MM.1S (cell line): ENCODE data around the gene PLEKHA5.

ENCODE experiments used
- DNase-seq: peaks from one replicate; pipeline ENCODE4 v3.0.0-alpha.2; 2015
- H2AFZ ChIP-seq: fragments of 300-600 bp; sonication (generic); 2 replicates; pipeline ENCODE4 v1.6.0; 2016; ENCODE audit warnings: antibody characterized with exemption, low read length
- H3F3A ChIP-seq: fragments of 300-600 bp; sonication (generic); 2 replicates; pipeline ENCODE4 v1.6.1; 2016; ENCODE audit warnings: mild to moderate bottlenecking, antibody characterized with exemption, low read length, moderate library complexity, mixed read lengths; ENCODE audit not compliant: insufficient read depth
- H3K27ac ChIP-seq: fragments of 300-600 bp; sonication (generic); 2 replicates; pipeline ENCODE4 v1.5.1; 2016; ENCODE audit warnings: mild to moderate bottlenecking, low read length
- H3K27me3 ChIP-seq: fragments of 300-600 bp; sonication (generic); replicated peaks from 2 replicates; pipeline ENCODE4 v1.6.0; 2016; ENCODE audit warnings: low read length; ENCODE audit not compliant: insufficient read depth
- H3K36me3 ChIP-seq: fragments of 300-600 bp; sonication (generic); replicated peaks from 2 replicates; pipeline ENCODE4 v1.6.1; 2016; ENCODE audit warnings: mild to moderate bottlenecking, low read length, mixed read lengths; ENCODE audit not compliant: insufficient read depth
- H3K4me1 ChIP-seq: fragments of 300-600 bp; sonication (generic); 2 replicates; pipeline ENCODE4 v1.6.1; 2016; ENCODE audit warnings: low read length, mixed read lengths
- H3K4me2 ChIP-seq: fragments of 300-600 bp; sonication (generic); 2 replicates; pipeline ENCODE4 v1.6.0; 2016; ENCODE audit warnings: low read depth, low read length
- H3K4me3 ChIP-seq: fragments of 300-600 bp; sonication (generic); 2 replicates; pipeline ENCODE4 v1.5.1; 2016; ENCODE audit warnings: low read length, mixed read lengths
- H3K79me2 ChIP-seq: fragments of 300-600 bp; sonication (generic); 2 replicates; pipeline ENCODE4 v1.6.1; 2016; ENCODE audit warnings: mixed run types, low read length, mixed read lengths
- H3K9ac ChIP-seq: fragments of 300-600 bp; sonication (generic); 2 replicates; pipeline ENCODE4 v1.6.1; 2016; ENCODE audit warnings: low read length, mixed read lengths
- H3K9me2 ChIP-seq: fragments of 300-600 bp; sonication (generic); replicated peaks from 2 replicates; pipeline ENCODE4 v1.6.1; 2016; ENCODE audit warnings: mild to moderate bottlenecking, low read length, mixed read lengths; ENCODE audit not compliant: insufficient read depth
- H3K9me3 ChIP-seq: fragments of 300-600 bp; sonication (generic); replicated peaks from 2 replicates; pipeline ENCODE4 v1.6.1; 2016; ENCODE audit warnings: mild to moderate bottlenecking, low read length, mixed read lengths; ENCODE audit not compliant: insufficient read depth
- H4K20me1 ChIP-seq: fragments of 300-600 bp; sonication (generic); 2 replicates; pipeline ENCODE4 v1.6.1; 2016; ENCODE audit warnings: mild to moderate bottlenecking, low read length, moderate library complexity, mixed read lengths; ENCODE audit not compliant: insufficient read depth
- CTCF ChIP-seq: fragments of 300-600 bp; sonication (generic); IDR thresholded peaks from 2 replicates; pipeline ENCODE4 v1.5.1; 2016; ENCODE audit warnings: antibody characterized with exemption, low read length, mixed read lengths
- EZH2 ChIP-seq: fragments of 300-600 bp; sonication (generic); optimal IDR thresholded peaks from 2 replicates; pipeline ENCODE3; 2017; ENCODE audit warnings: low read depth, mild to moderate bottlenecking, antibody characterized with exemption, low read length, mixed read lengths
- EZH2phosphoT487 ChIP-seq: fragments of 300-600 bp; sonication (generic); IDR thresholded peaks from 2 replicates; pipeline ENCODE4 v1.6.1; 2018; ENCODE audit warnings: antibody characterized with exemption, low read length

The PLEKHA5 gene

GRCh38 chr12:19208456-19208855, 78.9 kb downstream of the PLEKHA5 start:
- Histone ChIP-seq H3K4me1 (no peaks in the 10 kb centered on the region), H3K9me3 (no peaks in the 10 kb centered on the region), H3K79me2 (no peaks in the 10 kb centered on the region), H3K27ac (no peak overlapping the region), H4K20me1 (no peaks in the 10 kb centered on the region), H3F3A (no peaks in the 10 kb centered on the region), H3K36me3 (no peaks in the 10 kb centered on the region), H3K4me3 (no peak overlapping the region), H2AFZ (no peak overlapping the region), H3K9me2 (no peaks in the 10 kb centered on the region), H3K4me2 (no peak overlapping the region), H3K9ac (no peak overlapping the region), H3K27me3 (no peaks in the 10 kb centered on the region)
- DNase-seq, result no peak
- no peak for TF ChIP-seq EZH2
- TF ChIP-seq CTCF, result no peak
- no peak for TF ChIP-seq EZH2phosphoT487

GRCh38 chr12:19209661-19210060, 80.1 kb downstream of the PLEKHA5 start:
- Histone ChIP-seq H3F3A (peaks cover 3% of the 10 kb centered on the region; the same call in 1 of the 2 replicates), H3K4me3 (no peak overlapping the region), H4K20me1 (no peaks in the 10 kb centered on the region), H3K4me2 (no peak overlapping the region), H3K27ac (no peak overlapping the region), H3K9me2 (no peaks in the 10 kb centered on the region), H3K27me3 (no peaks in the 10 kb centered on the region), H3K4me1 (peaks cover 7% of the 10 kb centered on the region), H3K79me2 (no peaks in the 10 kb centered on the region), H3K9ac (no peak overlapping the region), H2AFZ (no peak overlapping the region), H3K9me3 (no peaks in the 10 kb centered on the region), H3K36me3 (no peaks in the 10 kb centered on the region)
- DNase-seq, result no peak
- TF ChIP-seq EZH2phosphoT487 (no peak), EZH2 (no peak)

GRCh38 chr12:19211802-19212201, 82.3 kb downstream of the PLEKHA5 start:
- no peak overlapping the region for H3K9ac ChIP-seq
- H4K20me1 ChIP-seq, result no peaks in the 10 kb centered on the region
- no peaks in the 10 kb centered on the region for H3K9me3 ChIP-seq
- H2AFZ ChIP-seq, result no peak overlapping the region
- peaks cover 7% of the 10 kb centered on the region for H3K4me1 ChIP-seq
- no peaks in the 10 kb centered on the region for H3K9me2 ChIP-seq
- H3K4me2 ChIP-seq, result no peak overlapping the region
- no peak for DNase-seq
- no peaks in the 10 kb centered on the region for H3K27me3 ChIP-seq
- H3K27ac ChIP-seq, result no peak overlapping the region
- H3K4me3 ChIP-seq, result no peak overlapping the region
- TF ChIP-seq EZH2phosphoT487, result no peak
- TF ChIP-seq EZH2, result no peak
- no peak for TF ChIP-seq CTCF
- no peaks in the 10 kb centered on the region for H3K79me2 ChIP-seq
- H3K36me3 ChIP-seq, result no peaks in the 10 kb centered on the region
- peaks cover 3% of the 10 kb centered on the region; the same call in 1 of the 2 replicates for H3F3A ChIP-seq

GRCh38 chr12:19212245-19212644, 82.7 kb downstream of the PLEKHA5 start:
- no peaks in the 10 kb centered on the region for H3K9me2 ChIP-seq
- H3K4me1 ChIP-seq, result peaks cover 7% of the 10 kb centered on the region
- H3K27ac ChIP-seq, result no peak overlapping the region
- no peaks in the 10 kb centered on the region for H3K27me3 ChIP-seq
- H3K36me3 ChIP-seq, result no peaks in the 10 kb centered on the region
- H3K9me3 ChIP-seq, result no peaks in the 10 kb centered on the region
- H3K4me3 ChIP-seq, result no peak overlapping the region
- H4K20me1 ChIP-seq, result no peaks in the 10 kb centered on the region
- peaks cover 3% of the 10 kb centered on the region; the same call in 1 of the 2 replicates for H3F3A ChIP-seq
- no peaks in the 10 kb centered on the region for H3K79me2 ChIP-seq
- TF ChIP-seq EZH2phosphoT487 (no peak), CTCF (no peak), EZH2 (no peak)
- no peak for DNase-seq
- no peak overlapping the region for H3K9ac ChIP-seq
- H3K4me2 ChIP-seq, result no peak overlapping the region
- no peak overlapping the region for H2AFZ ChIP-seq
